Ramos (cell line): Measurements from ENCODE around the gene BAZ2B.
"Not testable (repeated sequence)": the region's sequence is repeated elsewhere in the genome, so short reads cannot be mapped to it uniquely, and the experiment has no call there.

Experiments
- in situ Hi-C: fragments of 300-500 bp; cut with MboI; formaldehyde crosslinking; loops from one replicate; pipeline ENCODE4 v1.14.3; 2022; ENCODE audit warnings: low sequenced_read_pairs; ENCODE audit not compliant: unreplicated experiment

BAZ2B gene, protein sequence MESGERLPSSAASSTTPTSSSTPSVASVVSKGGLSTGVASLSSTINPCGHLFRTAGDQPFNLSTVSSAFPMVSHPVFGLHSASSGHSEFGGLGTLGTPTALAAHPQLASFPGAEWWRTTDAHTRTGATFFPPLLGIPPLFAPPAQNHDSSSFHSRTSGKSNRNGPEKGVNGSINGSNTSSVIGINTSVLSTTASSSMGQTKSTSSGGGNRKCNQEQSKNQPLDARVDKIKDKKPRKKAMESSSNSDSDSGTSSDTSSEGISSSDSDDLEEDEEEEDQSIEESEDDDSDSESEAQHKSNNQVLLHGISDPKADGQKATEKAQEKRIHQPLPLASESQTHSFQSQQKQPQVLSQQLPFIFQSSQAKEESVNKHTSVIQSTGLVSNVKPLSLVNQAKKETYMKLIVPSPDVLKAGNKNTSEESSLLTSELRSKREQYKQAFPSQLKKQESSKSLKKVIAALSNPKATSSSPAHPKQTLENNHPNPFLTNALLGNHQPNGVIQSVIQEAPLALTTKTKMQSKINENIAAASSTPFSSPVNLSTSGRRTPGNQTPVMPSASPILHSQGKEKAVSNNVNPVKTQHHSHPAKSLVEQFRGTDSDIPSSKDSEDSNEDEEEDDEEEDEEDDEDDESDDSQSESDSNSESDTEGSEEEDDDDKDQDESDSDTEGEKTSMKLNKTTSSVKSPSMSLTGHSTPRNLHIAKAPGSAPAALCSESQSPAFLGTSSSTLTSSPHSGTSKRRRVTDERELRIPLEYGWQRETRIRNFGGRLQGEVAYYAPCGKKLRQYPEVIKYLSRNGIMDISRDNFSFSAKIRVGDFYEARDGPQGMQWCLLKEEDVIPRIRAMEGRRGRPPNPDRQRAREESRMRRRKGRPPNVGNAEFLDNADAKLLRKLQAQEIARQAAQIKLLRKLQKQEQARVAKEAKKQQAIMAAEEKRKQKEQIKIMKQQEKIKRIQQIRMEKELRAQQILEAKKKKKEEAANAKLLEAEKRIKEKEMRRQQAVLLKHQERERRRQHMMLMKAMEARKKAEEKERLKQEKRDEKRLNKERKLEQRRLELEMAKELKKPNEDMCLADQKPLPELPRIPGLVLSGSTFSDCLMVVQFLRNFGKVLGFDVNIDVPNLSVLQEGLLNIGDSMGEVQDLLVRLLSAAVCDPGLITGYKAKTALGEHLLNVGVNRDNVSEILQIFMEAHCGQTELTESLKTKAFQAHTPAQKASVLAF (N-terminal part only)

DNA sequence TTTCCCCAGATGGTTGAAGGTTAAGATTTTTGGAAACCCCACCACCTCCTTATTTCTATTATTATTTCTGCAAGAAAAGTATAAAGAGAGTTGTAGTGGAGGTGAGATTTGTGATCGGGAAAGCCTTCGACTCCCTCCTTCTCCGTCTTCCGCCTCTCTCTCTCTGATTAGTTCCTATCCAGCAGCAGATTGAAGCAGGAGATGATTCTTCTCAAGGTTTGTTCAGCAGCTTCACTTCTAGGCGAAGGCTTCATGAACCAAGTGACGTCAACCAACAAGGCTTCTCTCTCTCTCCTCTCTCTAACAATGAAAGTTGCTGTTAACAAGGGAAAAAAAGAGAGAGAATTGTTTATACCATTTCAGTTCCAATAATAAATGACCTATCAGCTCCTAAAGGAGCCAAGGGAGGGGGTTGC, at the start of gene BAZ2B:
Gene BAZ2B, minus strand, starts transcription at position 263 of the 416 bp plus-strand sequence. CDS start 137,829 bp downstream, outside the sequence.
- in situ Hi-C loops, result no loop called here

DNA sequence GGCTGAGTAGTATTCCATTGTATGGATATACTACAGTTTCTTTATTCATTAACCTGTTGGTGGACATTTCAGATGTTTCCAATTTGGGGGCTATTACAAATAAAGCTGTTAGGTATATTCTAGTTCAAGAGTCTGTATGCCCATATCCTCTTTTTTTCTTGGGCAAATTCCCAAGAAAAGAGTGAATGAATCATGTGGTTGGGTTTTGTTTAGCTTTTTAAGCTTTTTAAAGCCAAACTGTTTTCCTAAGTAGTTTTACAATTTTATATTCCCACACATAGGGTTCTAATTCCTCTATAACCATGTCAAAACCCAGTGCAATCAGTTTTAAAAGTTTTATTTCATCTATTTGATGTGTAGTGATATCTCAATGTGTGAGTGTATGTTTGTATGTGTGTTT, 44.9 kb upstream of the BAZ2B start:
- in situ Hi-C loops, result no loop called here

DNA sequence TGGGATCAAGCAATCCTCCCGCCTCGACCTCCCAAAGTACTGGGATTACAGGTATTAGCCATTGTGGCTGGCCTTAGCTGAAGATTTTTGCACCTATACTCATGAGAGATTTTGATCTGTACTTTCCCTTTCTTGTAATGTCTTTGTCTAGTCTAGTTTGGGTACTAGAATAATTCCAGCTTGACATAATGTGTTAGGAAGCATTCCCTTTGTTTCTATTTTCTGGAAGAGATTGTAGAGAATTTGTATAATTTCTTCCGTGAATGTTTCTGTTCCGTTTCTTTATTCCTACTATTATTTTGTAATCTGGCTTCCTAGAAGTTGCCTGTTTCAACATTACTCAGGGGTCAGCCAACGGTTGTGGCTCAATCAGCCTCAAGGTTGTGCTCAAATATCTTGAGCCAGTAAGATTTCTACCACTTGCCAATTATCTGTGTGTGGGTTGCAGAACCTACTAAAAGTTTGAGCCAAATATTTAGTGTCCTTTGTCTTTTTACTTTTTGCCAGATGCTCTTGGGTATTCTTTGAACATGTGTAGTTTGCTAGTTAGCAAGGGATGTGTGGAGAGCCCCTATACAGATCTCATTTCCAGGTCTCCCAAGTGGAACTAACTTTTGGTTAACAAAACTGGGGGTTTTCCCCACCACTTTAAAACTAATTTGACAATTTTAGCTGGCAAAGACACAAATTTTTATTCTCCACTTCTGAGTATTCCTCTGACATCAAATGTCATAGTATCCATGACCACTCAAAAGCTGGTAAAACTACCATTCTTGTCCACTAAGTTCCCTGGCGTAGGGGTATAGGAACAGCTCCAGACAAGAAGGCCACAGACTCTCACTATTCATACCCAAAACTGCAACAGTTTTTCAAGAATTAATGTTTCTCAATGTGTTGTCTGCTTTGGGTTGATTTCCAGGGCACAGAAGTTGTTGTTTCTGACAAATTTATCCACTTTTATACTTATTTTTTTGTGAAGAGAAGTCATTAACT, 42.8 kb upstream of the BAZ2B start:
- in situ Hi-C loops, result no loop called here

DNA sequence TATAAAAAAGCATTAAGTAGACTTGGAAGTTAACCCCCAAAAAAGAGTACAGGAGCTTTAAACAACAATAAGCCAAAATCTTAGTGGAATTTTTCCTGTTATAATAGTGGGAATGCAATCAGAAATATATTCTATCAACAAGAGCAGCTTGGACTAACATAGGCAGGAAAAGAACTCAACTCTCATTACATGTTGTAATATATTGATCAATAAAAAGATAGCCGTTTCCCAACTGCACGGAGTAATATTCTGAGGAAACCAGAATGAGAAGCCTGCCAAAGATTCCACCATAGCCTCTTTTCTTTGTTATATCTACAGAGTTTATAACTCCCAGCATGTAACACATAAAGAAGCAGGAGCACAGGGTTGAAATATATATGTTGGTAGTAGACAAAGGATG, 37.6 kb upstream of the BAZ2B start:
- in situ Hi-C loops, result no loop called here

DNA sequence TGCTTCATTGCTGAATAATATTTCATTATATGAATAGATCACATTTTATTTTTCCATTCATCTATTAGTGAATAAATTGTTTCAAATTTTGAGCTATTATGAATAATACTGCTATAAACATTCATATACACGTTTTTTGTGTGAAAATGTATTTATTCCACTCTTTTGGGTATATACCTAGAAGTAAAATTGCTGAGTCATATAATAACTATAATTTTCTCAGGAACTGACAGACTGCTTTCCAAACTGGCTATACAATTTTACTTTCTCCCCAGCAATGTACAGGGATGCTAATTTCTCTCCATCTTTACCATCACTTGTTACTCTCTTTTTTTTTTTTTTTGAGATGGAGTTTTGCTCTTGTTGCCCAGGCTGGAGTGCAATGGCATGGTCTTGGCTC, 35.5 kb upstream of the BAZ2B start:
- in situ Hi-C loops, result no loop called here

DNA sequence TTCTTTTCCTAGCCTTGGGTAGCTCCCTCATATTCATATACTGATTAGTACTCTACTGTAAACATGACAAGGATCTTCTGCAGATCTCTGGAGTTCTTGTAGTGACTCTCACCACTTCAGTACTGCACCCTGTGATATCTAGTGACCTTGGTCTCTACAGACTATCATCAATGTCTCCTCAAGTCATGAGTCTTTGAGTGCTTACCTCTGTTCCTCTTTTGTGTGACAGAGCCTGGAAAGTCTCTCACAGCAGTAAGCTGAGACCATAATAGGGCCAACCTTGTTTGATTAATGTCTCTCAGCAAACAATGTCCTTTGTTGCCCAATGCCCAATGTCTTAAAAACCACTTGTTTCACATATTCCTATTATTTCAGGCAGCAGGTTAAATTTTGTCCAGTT, 34.2 kb upstream of the BAZ2B start:
- in situ Hi-C loops, result no loop called here

DNA sequence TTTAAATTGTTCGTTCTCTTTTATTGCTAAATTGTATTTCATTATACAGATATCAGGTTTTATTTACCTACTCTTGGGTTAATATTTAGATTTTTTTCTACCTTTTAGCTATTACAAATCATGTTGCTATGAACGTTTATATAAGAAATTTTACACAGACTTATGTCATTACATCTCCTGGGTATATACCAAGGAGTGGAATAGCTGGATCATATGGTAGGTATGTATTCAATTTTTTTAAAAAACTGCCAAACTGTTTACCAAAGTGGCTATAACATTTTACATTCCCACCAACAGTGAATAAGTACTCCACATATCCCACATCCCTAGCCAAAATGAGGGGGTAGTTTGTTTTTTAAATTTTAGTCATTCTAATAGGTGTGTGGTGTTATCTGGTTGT, 32.3 kb upstream of the BAZ2B start:
- in situ Hi-C loops, result no loop called here

DNA sequence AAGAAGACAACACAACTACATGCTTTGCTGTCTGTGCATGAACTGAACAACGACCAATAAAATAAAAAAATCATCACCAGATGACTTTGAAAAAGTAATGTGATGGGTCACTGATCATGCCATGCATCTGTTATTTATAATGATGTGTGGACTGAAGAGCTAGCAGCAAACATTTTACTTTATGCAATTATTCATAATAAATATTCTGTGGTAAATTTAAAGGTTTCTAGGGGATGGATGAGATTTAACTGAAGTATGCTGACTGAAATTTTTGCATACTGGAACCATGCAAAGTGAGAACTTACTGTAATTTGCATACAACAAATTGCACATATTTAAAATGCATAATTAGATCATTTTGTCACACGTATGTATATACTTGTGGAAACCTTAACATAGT, 31.3 kb upstream of the BAZ2B start:
- in situ Hi-C loops, result no loop called here

DNA sequence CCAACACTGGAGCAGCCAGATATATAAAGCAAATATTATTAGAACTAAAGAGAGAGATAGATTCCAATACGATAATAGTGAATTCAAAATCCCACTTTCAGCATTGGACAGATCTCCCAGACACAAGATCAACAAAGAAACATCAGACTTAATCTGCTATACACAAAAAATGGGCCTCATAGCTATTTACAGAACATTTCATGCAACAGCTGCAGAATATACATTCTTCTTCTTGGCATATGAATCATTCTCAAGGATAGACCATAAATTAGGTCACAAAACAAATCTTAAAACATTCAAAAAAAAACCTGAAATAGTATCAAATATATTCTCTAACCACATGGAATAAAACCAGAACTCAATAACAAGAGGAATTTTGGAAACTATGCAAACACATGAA, 23.8 kb upstream of the BAZ2B start:
- in situ Hi-C loops, result no loop called here

DNA sequence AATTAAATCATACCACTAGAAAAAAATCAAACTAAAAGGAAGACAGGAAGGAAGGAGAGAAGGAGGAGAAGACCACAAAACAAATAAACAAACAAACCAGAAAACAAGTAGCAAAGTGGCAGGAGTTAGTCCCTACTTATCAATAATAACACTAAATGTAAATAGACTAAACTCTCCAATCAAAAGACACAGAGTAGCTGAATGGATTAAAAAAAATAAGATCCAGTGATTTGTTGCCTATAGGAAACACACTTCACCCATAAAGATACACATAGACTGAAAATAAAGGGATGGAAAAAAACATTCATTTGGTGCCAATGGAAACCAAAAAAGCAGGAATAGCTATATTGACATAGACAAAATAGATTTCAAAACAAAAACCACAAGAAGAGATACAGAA, 23.4 kb upstream of the BAZ2B start:
- in situ Hi-C loops, result no loop called here

DNA sequence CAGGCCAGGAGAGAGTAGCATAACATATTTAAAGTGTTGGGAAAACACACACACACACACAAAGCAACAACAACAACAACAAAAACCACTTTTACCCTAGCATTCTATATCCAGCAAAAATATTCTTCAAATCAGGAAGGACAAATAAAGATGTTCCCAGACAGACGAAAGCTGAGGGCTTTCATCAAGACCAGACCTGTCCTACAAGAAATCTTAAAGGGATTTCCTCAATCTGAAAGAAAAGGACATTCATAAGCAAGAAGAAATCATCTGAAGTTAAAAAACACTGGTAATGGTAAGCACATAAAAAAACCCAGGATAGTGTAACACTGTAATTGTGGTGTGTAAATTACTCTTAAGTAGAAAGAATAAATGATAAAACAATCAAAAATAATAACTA, 22.7 kb upstream of the BAZ2B start:
- in situ Hi-C loops, result no loop called here

DNA sequence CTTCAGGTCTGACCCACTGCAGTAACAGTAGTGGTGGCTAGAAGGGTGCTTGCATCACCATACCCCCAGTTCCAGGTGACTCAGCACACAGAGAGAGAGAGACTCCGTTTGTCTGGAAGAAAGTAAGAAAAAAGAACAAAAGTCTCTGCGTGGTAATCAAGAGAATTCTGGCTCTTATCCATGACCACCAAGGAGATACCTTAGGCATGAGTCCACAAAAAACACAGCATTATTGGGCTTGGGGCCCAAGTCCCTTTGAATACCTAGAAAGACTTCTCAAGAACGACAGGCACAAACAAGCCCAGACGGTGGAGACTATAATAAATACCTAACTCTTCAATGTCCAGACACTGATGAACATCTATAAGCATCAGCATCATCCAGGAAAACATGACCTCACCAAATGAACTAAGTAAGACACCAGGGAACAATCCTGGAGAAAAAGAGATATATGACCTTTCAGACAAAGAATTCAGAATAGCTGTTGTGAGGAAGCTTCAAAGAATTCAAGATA, 21.7 kb upstream of the BAZ2B start:
- in situ Hi-C loops, result no loop called here

DNA sequence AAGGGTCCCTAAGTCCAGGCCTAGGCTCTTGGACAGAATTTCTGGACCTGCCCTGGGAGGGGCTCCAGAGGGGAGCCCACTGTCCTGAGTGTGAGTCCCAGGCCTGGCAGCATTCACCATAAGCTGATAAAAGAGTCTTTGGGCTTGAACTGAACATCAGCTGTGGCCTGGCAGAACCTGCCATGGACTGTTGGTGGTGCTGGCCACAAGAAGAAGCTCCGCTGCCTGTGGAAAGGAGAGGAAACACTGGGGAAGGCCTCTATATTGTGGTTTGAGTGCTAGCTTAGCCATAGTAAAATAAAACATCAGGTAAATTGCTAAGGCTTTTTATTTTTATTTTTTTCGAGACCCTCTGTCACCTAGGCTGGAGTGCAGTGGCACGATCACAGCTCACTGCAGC, 20.9 kb upstream of the BAZ2B start:
- in situ Hi-C loops, result no loop called here

DNA sequence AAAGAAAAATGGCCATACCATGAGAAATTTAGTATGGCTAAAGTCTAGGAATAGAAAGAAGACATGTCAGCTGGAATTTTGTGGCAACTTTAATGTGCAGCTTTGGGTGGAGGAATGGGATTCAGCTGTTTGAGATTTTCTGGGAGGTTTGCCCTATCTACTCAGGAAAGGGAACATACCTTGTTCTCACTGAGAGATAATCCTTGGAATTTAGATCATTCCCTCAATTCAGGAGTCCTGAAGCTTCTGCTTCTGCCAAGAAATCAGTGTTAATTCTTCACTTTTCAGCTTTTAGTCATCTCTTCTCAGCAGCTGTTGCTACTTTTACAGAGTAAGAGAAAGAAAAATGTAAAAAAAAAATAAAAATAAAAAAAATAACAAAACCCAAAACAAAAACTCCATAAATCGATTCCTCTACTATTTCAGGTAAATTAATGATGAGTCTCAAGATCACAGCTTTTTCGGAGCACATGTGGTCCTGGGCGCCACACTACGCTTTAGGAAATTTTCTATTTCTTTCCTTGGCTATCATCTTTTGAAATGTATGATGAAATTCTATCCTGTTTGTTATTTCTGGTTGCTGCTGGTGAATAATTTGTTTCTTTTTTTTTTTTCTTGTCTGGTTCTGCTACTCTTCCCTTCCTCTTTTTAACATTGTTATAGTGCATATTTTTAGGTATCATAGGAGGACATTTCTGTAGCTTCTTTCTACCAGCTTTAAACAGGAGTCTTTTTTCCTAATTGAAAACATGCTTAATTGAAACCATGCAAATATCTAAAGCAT, 18.9 kb upstream of the BAZ2B start:
- in situ Hi-C loops, result no loop called here

DNA sequence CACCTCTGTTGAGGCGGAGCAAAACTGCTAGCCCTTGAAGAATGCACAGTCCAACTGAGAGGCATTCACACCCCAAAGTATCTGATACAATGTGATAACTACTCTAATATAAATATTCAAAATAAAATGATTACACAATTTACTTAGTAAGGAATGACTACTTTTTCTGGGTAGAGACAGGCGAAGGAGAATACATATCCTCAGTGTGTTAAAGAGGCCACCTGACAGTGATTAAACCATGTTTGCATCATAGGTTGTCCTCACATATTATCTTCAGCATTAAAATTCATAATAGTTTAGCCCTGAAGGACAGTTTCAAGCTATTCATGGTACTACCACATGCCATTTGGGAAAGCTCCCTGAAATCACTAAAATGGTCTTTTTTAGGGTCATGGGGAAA, 16.9 kb upstream of the BAZ2B start:
- in situ Hi-C loops, result no loop called here

DNA sequence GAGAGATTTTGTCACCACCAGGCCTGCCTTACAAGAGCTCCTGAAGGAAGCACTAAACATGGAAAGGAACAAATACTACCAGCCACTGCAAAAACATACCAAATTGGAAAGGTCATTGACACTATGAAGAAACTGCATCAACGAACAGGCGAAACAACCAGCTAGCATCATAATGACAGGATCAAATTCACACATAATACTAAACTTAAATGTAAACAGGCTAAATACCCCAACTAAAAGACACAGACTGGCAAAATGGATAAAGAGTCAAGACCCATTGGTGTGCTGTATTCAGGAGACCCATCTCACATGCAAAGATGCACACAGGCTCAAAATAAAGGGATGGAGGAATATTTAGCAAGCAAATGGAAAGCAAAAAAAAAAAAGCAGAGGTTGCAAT, 9.3 kb upstream of the BAZ2B start:
- in situ Hi-C loops, result not testable (repeated sequence)

DNA sequence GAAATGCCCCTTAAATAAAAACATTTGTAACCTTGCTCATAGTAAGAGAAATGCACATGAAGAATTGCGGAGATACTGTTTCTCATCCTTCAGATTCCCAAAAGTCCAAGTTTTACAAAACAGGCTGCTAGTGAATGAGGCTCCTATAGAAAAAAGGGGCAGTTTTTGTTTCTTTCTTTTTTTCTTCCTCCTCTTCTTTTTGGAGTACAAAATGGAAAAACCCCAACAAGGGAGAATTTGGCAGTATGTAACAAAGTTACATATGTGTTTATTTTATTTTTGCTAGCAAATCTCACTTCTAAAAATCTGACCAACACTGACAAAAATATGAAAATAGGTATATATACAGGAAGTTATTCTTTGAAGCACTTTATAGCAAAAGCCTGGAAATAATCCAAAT, 7.1 kb upstream of the BAZ2B start:
- in situ Hi-C loops, result no loop called here

DNA sequence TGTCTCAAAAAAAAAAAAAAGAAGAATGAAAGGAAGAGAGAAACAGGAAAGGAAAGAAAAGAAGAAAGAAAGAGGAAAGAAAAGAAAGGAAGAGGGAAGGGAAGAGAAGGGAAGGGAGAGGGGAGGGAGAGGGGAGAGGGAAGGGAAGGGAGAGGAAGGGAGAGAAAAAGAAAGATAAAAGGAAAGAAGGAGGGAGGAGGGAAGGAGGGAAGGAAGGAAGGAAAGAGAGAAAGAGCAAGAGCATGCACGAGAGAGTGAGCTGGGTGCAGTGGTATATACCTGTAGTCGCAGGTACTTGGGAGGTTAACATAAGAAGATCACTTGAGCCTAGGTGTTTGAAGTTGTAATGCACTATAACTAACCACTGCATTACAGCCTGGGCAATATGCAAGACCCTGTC, 6.6 kb upstream of the BAZ2B start:
- in situ Hi-C loops, result no loop called here

DNA sequence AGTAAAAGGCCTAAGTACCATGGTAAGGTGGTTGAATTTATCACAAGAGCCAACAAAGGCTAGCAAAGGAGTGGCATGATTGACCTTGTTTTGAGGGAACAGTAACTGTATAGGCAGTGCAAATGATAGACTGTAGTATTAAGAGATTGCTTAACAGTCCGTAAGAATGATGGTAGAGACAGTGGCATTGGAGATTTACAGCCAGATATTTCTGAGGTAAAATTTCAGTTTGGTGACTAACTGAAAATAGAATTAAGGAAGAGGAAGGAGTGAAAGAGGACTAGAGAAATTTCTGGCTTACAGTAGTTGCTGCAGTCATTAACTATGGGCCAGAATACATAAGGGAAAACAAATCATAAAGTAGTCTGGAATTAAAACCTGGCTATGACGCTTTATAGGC, 4.4 kb upstream of the BAZ2B start:
- in situ Hi-C loops, result no loop called here
